GM18858 (cell line): ENCODE data around the gene NCKIPSD.
A peak's percentile ranks its signal among the peaks of the same experiment; 100 is the strongest.

Experiments used
- ATAC-seq: cut with Tn5 transposase; IDR thresholded peaks from one replicate; pipeline ENCODE4 v1.9.1; 2021; ENCODE audit not compliant: unreplicated experiment

Gene NCKIPSD

GRCh38 chr3:48651771-48652170 lies 33.9 kb downstream of the NCKIPSD start:
- ATAC-seq, result no peak

DNA sequence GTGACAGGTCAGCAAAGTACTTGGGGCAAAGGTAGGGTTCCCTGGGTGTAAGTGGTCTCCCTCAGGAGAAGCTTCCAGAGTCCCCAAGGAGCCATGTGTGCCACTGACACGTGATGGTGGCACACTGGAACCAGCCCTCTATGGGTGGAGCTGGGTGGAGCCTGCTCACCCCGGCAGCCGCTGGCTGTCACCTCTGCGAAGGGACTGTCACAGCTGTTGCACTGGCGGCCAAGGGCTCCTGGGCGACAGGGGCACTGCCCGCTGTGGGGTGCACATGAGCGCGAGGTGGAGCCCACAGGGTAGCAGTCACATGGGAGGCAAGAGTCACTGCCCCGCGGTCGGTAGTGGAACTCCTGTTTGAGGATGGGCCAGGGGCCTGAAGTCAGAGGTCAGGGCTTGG lies 35.0 kb downstream of the NCKIPSD start:
- ATAC-seq, result no peak

GRCh38 chr3:48648188-48648850 lies 37.4 kb downstream of the NCKIPSD start:
- ATAC-seq, result no peak

- no peak for ATAC-seq
Measured at GRCh38 chr3:48647714-48648113, 38.0 kb downstream of the NCKIPSD start.

- ATAC-seq, result no peak
Measured at GRCh38 chr3:48644898-48645760, 40.6 kb downstream of the NCKIPSD start.

- no peak for ATAC-seq
Measured at GRCh38 chr3:48642605-48643004, 43.1 kb downstream of the NCKIPSD start.

DNA sequence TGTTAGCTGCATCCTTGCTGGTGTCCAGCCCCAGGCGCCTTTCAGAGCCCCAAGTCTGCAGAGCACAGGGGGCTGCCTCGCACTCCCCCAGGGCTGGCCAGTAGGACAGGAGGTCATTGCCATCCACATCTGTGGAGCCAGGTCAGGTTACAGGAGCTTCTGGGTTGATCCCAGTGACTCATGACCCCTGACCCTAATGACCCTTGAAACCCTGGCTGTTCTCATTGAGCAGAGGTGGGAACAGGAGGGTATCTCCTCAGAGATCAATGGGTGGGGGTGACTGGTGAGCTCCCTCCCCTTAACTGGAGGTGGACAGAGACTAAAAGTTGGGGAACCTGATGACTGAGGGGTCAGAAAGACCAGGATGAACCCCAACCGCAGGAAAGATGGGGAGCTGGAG lies 44.3 kb downstream of the NCKIPSD start:
- ATAC-seq, result no peak

- no peak for ATAC-seq
Measured at GRCh38 chr3:48639944-48640606, 45.6 kb downstream of the NCKIPSD start.

DNA sequence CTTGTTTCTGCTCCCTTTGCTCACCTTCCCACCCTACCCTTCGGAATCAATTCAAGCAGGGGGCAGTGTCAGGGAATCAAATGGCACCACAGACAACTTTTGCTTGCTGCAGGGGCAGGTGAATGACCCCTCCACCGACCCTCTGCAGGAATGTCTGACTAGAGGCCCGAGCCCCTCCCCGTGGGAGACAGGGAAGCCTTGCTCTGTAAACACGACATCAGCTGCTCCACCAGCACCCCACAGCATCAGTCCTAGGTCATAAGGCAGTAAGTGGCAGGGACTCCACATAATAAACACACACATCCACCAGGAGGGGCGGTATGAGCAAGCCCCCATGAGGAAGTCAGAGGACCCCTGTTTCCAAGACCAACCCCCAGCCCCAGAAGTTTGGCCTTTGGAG lies 48.4 kb downstream of the NCKIPSD start:
- no peak for ATAC-seq

- no peak for ATAC-seq
Measured at GRCh38 chr3:48636149-48636655, 49.5 kb downstream of the NCKIPSD start.

GRCh38 chr3:48635222-48636021 lies 50.3 kb downstream of the NCKIPSD start, which contains the start of gene SLC26A6:
SLC26A6 (minus strand) TSS chr3:48635461; CDS start chr3:48635393, 68 bp downstream.
- peak; percentile 77 for ATAC-seq

GRCh38 chr3:48634661-48635221 lies 51.0 kb downstream of the NCKIPSD start:
- ATAC-seq, result no peak

DNA sequence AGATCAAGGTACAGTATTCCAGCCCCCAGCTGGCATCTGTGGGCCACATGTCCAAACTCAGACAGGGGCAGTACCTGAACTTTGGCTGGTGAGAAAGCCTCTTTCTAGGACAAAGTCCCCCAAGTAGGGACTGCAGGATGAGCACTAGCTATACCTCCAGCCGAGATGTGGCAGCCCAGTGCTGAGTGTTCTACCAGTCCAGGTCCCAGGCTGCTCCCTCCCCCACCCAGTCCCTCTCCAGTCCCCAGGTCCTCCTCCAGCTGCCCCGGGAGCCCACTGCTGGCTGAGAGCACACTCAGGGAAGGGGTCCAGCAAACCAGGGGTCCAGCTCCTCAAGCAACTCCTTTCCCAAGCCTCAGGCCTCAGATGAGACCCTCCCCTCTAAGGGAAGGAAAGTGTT lies 52.0 kb downstream of the NCKIPSD start:
- ATAC-seq, result no peak

- no peak for ATAC-seq
Measured at GRCh38 chr3:48633256-48633655, 52.5 kb downstream of the NCKIPSD start.

DNA sequence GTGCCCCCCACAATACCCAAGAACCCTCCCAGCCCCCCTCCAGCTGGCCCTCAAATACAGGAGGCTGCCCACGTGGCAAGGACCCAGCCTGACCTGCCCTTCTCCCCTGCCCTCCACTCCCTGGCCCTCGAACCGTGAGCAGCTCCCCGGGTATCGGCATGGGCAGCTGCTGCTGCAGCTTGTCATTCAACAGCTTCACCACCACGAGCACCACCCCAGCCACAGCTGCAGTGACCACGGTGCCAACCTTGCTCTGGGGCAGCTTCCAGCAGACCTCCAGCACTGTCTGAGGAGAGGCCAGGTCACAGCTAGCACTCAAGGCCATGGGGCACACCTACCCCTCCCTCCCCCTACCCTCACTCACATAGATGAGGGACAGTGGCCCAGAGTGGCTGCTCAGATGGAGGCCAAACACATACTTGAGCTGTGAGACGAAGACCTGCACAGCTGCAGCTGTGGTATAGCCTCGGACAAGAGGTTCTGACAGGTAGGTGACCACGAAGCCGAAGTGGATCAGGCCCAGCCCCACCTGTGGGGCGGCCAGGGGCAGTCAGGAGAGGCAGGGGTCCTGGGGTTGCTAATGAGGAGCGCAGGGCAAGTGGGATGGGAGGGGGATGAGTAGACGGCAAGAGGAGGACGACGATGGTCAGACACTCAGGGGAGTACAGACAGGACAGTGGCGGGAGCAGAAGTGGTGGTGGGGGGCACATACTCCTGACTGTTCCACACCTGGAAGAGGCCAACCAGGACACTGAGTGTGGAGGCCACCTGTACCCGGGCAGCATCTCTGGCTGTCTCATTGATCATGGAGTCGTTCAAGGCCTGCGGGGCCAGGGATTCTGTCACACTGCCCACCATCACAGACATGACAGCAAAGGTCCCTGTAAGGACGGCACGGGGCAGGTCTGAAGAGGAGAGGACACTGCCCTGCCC lies 53.9 kb downstream of the NCKIPSD start:
- ATAC-seq, result no peak

DNA sequence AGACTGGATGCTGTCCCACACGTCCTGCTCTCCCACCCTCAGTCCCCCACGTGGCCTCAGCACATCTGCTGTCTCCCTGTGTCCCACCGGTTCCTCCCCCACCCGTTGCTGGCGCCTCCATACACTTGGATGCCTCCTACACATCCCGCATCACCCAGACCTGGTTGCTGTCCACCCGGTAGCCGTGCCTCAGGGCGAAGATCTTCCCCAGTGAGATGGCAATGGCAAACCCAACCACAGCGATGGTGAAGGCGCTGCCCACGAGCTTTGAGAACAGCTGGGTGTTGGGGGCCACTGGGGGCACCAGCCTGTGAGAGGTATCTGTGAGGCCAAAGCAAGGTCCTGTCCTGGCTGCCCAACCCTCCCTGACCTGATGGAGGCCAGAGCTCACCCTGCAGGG lies 54.9 kb downstream of the NCKIPSD start:
- ATAC-seq, result no peak

- ATAC-seq, result no peak
Measured at GRCh38 chr3:48630407-48630806, 55.3 kb downstream of the NCKIPSD start.

GRCh38 chr3:48629894-48630293 lies 55.8 kb downstream of the NCKIPSD start:
- ATAC-seq, result no peak

DNA sequence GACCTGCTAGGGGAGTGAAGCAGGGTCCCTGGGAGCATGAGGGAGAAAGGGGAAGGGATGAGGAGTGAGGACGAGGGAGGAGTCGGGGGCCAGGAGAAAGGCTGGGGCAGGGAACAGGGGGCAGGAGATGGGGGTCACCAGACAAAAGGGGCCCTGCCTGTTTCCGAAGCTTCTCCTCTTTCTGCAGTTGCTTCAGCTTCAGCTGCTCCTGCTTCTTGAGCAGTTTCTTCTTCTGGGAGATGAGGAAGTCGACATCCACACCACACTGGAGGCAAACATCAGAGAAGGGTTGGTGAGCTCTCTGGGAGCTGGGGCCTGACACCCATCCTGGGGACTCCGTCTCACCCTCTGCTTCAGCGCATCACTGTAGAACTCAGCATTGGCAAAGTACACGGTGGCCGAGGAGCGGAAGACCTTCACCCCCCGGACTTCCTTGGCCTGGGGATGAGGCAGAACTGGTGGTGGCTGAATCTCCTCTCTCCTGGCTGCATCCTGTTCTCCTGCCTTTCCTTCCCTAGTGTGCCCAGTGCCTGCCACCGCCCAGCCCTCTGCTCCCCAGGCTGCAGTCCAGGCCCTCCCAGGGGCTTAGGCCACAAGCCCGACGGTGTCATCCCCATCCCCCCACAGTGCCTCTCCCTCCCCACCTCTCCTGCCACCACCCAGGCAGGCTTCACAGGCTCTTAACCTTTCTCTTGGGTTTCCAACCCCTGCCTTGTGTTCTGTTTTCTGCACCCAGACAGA lies 57.3 kb downstream of the NCKIPSD start:
- ATAC-seq, result no peak
